ENCODE results near the gene ACACB. TPM values are rescaled to one million over a fixed set of nuclear protein-coding genes. Genes with fewer than 3 reads are reported as not detected.

ACACB gene
- total and polyA plus RNA-seq, 2 donors from 2014 or later: 13.8 to 56.8 TPM

GRCh38 chr12:109147954-109148353 is 31.6 kb downstream of the ACACB start:
- intact Hi-C loops (cut with DNase I): no loop called here
- Histone ChIP-seq H3K36me3 (ENCODE audit: control insufficient read depth in 2 of 3, insufficient read depth in 3 of 3, low read length in 3 of 3) (peaks cover 0 to 4% (median 0%) of the 10 kb centered on the region in 3 donors), H3K9ac (ENCODE audit: low read length in 3 of 3) (no peak overlapping the region), H3K27ac (ENCODE audit: low read depth in 2 of 2, low read length in 2 of 2) (no peak overlapping the region), H3K4me1 (ENCODE audit: control insufficient read depth in 2 of 3, insufficient read depth in 2 of 3, low read depth in 1 of 3, low read length in 3 of 3) (peaks cover 0 to 3% (median 0%) of the 10 kb centered on the region in 3 donors), H3K4me3 (ENCODE audit: low read length in 3 of 3) (no peak overlapping the region), H3K27me3 (ENCODE audit: control insufficient read depth, insufficient read depth, low read length) (no peaks in the 10 kb centered on the region), H3K9me3 (ENCODE audit: control insufficient read depth in 2 of 3, insufficient read depth in 1 of 3, low read length in 3 of 3) (no peaks in the 10 kb centered on the region)
- no peak for TF ChIP-seq CTCF (IDR thresholded peaks at IDR 0.05; ENCODE audit: borderline replicate concordance, extremely low read depth, insufficient read depth)
- no peak for DNase-seq
- FAIRE-seq: no peak

GRCh38 chr12:109150124-109150640 is 33.8 kb downstream of the ACACB start:
- H3K9me3 ChIP-seq (ENCODE audit: control insufficient read depth in 2 of 3, insufficient read depth in 1 of 3, low read length in 3 of 3): no peaks in the 10 kb centered on the region
- H3K4me1 ChIP-seq (ENCODE audit: control insufficient read depth in 2 of 3, insufficient read depth in 2 of 3, low read depth in 1 of 3, low read length in 3 of 3): peaks cover 0 to 6% (median 4%) of the 10 kb centered on the region in 3 donors
- intact Hi-C loops (cut with DNase I): no loop called here
- FAIRE-seq: no peak
- no peak for TF ChIP-seq CTCF (IDR thresholded peaks at IDR 0.05; ENCODE audit: borderline replicate concordance, extremely low read depth, insufficient read depth)
- peaks cover 0 to 4% (median 0%) of the 10 kb centered on the region in 3 donors for H3K36me3 ChIP-seq (ENCODE audit: control insufficient read depth in 2 of 3, insufficient read depth in 3 of 3, low read length in 3 of 3)
- no peaks in the 10 kb centered on the region for H3K27me3 ChIP-seq (ENCODE audit: control insufficient read depth, insufficient read depth, low read length)
- no peak overlapping the region for H3K4me3 ChIP-seq (ENCODE audit: low read length in 3 of 3)
- H3K27ac ChIP-seq (ENCODE audit: low read depth in 2 of 2, low read length in 2 of 2): no peak overlapping the region
- no peak for DNase-seq
- H3K9ac ChIP-seq (ENCODE audit: low read length in 3 of 3): no peak overlapping the region

GRCh38 chr12:109151457-109151856 is 35.1 kb downstream of the ACACB start:
- no peak for TF ChIP-seq CTCF (IDR thresholded peaks at IDR 0.05; ENCODE audit: borderline replicate concordance, extremely low read depth, insufficient read depth)
- Histone ChIP-seq H3K4me3 (ENCODE audit: low read length in 3 of 3) (no peak overlapping the region), H3K36me3 (ENCODE audit: control insufficient read depth in 2 of 3, insufficient read depth in 3 of 3, low read length in 3 of 3) (peaks cover 0 to 4% (median 0%) of the 10 kb centered on the region in 3 donors), H3K9ac (ENCODE audit: low read length in 3 of 3) (no peak overlapping the region), H3K27me3 (ENCODE audit: control insufficient read depth, insufficient read depth, low read length) (no peaks in the 10 kb centered on the region), H3K4me1 (ENCODE audit: control insufficient read depth in 2 of 3, insufficient read depth in 2 of 3, low read depth in 1 of 3, low read length in 3 of 3) (peaks cover 0 to 8% (median 6%) of the 10 kb centered on the region in 3 donors), H3K27ac (ENCODE audit: low read depth in 2 of 2, low read length in 2 of 2) (no peak overlapping the region), H3K9me3 (ENCODE audit: control insufficient read depth in 2 of 3, insufficient read depth in 1 of 3, low read length in 3 of 3) (no peaks in the 10 kb centered on the region)
- FAIRE-seq: no peak
- intact Hi-C loops (cut with DNase I): no loop called here
- no peak for DNase-seq
